K562 (cell line): ENCODE measurements around the gene GYPC. TPM values are rescaled to one million over a fixed set of nuclear protein-coding genes. Genes with fewer than 3 reads are reported as not detected.

Source experiments
- ATAC-seq: fragments of 200-7000 bp; cut with Tn5 transposase; 3 replicates; pipeline ENCODE4 v1.9.1; 2020; ENCODE audit warnings: moderate library complexity
- BruUV-seq: library from RNA; stranded (reverse); fragments of 400-500 nt; replicated peaks from 2 replicates; lab custom pipeline; 2021; lab: Mats Ljungman, UMichigan
- CTCF ChIA-PET: fragments of 300-600 bp; formaldehyde crosslinking; extraction: SDS; loops from one replicate; lab custom pipeline; 2021; ENCODE audit warnings: low intra/inter-chr PET ratio; lab: Yijun Ruan, JAX
- POLR2A ChIA-PET: fragments of 300-600, 350-650 bp; sonication (Branson Sonifier 250); formaldehyde crosslinking; extraction: SDS; loops from one replicate; lab custom pipeline; 2021; ENCODE audit warnings: antibody characterized with exemption, inconsistent platforms; lab: Yijun Ruan, JAX
- DNase-seq, 4 experiments: peaks; one replicate each; pipeline versions ENCODE4 v3.0.0 to v3.0.0-alpha.2; 2011 to 2018; ENCODE audit warnings: low spot score in 3 of 4, mixed read lengths in 3 of 4; ENCODE audit errors: extremely low read depth in 1 of 4
- FAIRE-seq: peaks from 2 replicates; lab custom pipeline; 2011; peaks lifted over from hg19 to GRCh38; lab: Jason Lieb, UNC
- H2AFZ ChIP-seq: 2 replicates; pipeline ENCODE4 v1.6.0; 2011; ENCODE audit warnings: low read depth, low read length, control low read depth, inconsistent platforms
- H3K27ac ChIP-seq: fragments of 200-600 bp; 3 replicates; pipeline ENCODE4 v1.8.0; 2011; ENCODE audit warnings: low read depth, mild to moderate bottlenecking, control low read depth, inconsistent platforms, low read length, moderate library complexity, mixed read lengths; ENCODE audit errors: extremely low read depth
- H3K27me3 ChIP-seq, 2 experiments: fragments of 300-600 bp in 1 of 2; 2 replicates in 1 of 2; 3 replicates in 1 of 2; pipeline versions ENCODE4 v1.6.0 to v1.8.0; 2011; ENCODE audit warnings: inconsistent platforms in 2 of 2, low read length in 2 of 2, mild to moderate bottlenecking in 1 of 2, mixed read lengths in 1 of 2, moderate library complexity in 1 of 2; ENCODE audit not compliant: control insufficient read depth in 2 of 2, insufficient read depth in 2 of 2
- H3K36me3 ChIP-seq: fragments of 300-600 bp; 3 replicates; pipeline ENCODE4 v1.8.0; 2011; ENCODE audit warnings: mild to moderate bottlenecking, low read length, inconsistent platforms; ENCODE audit not compliant: control insufficient read depth, insufficient read depth
- H3K4me1 ChIP-seq, 2 experiments: fragments of 200-600 bp in 1 of 2; replicated peaks in 1 of 2; 2 replicates in 1 of 2; 3 replicates in 1 of 2; pipeline versions ENCODE4 v1.5.1 to v1.8.0; 2011; ENCODE audit warnings: inconsistent platforms in 2 of 2, low read length in 2 of 2, mild to moderate bottlenecking in 1 of 2, mixed read lengths in 1 of 2, moderate library complexity in 1 of 2; ENCODE audit not compliant: control insufficient read depth in 2 of 2, insufficient read depth in 2 of 2
- H3K4me2 ChIP-seq: 2 replicates; pipeline ENCODE4 v1.6.1; 2011; ENCODE audit warnings: low read length, control low read depth, inconsistent platforms, mixed read lengths; ENCODE audit not compliant: insufficient read depth
- H3K4me3 ChIP-seq: fragments of 200-600 bp; sonication (generic), shearing (Covaris generic); 2 replicates; pipeline ENCODE4 v1.5.1; 2016; ENCODE audit warnings: control low read depth, inconsistent platforms
- H3K79me2 ChIP-seq: fragments of 200-600 bp; 3 replicates; pipeline ENCODE4 v1.8.0; 2011; ENCODE audit warnings: low read length, inconsistent platforms; ENCODE audit not compliant: control insufficient read depth, insufficient read depth
- H3K9ac ChIP-seq, 2 experiments: 2 replicates each; pipeline versions ENCODE4 v1.6.0 to v1.6.1; 2011; ENCODE audit warnings: low read depth in 2 of 2, low read length in 2 of 2, control low read depth in 1 of 2, inconsistent platforms in 1 of 2, mild to moderate bottlenecking in 1 of 2, mixed read lengths in 1 of 2; ENCODE audit not compliant: insufficient read depth in 1 of 2
- H3K9me1 ChIP-seq: one replicate; pipeline ENCODE4 v1.6.0; 2011; ENCODE audit warnings: inconsistent platforms, mild to moderate bottlenecking, low read length, moderate library complexity; ENCODE audit not compliant: control insufficient read depth, insufficient read depth
- H3K9me3 ChIP-seq: replicated peaks from 2 replicates; pipeline ENCODE4 v1.5.1; 2011; ENCODE audit warnings: low read depth, low read length, inconsistent platforms; ENCODE audit not compliant: control insufficient read depth, insufficient read depth
- H4K20me1 ChIP-seq: replicated peaks from 2 replicates; pipeline ENCODE4 v1.6.1; 2011; ENCODE audit warnings: low read length, inconsistent platforms, mixed read lengths; ENCODE audit not compliant: control insufficient read depth, insufficient read depth
- CREB1 ChIP-seq, 2 experiments: sonication (generic) in 1 of 2; formaldehyde crosslinking in 1 of 2; IDR thresholded peaks; 2 replicates each; pipeline versions ENCODE4 v1.6.1 to v1.8.0; 2012 to 2022; ENCODE audit warnings: inconsistent platforms in 1 of 2, mild to moderate bottlenecking in 1 of 2, missing genetic modification reagents in 1 of 2, moderate library complexity in 1 of 2
- GTF2F1 ChIP-seq: IDR thresholded peaks from 2 replicates; pipeline ENCODE4 v1.6.1; 2011; ENCODE audit warnings: low read depth, low read length, improper control_type of control experiment
- MAFK ChIP-seq: IDR thresholded peaks from 2 replicates; pipeline ENCODE4 v1.6.1; 2011; ENCODE audit warnings: low read length, improper control_type of control experiment
- NFE2L1 ChIP-seq: fragments of 450-650 bp; IDR thresholded peaks from 2 replicates; pipeline ENCODE4 v1.6.1; 2016; ENCODE audit warnings: missing genetic modification characterization, low read depth, mild to moderate bottlenecking, missing compliant biosample characterization, moderate library complexity, borderline replicate concordance
- SMAD2 ChIP-seq: fragments of 150-350 bp; IDR thresholded peaks from 2 replicates; pipeline ENCODE4 v1.6.1; 2014; ENCODE audit warnings: low read depth, mild to moderate bottlenecking, low read length
- ZKSCAN8 ChIP-seq: fragments of 200-800 bp; sonication (Bioruptor generic); IDR thresholded peaks from 2 replicates; pipeline ENCODE4 v1.6.1; 2016; ENCODE audit warnings: missing genetic modification characterization, missing compliant biosample characterization
- ZNF253 ChIP-seq: fragments of 250-450 bp; sonication (Bioruptor Pico); conservative IDR thresholded peaks from 2 replicates; pipeline ENCODE4 v1.6.1; 2021; ENCODE audit warnings: mild to moderate bottlenecking
- ZNF655 ChIP-seq: fragments of 250-450 bp; sonication (Bioruptor Pico); IDR thresholded peaks from 2 replicates; pipeline ENCODE4 v1.5.0; 2021
- ZNF79 ChIP-seq: fragments of 250-450 bp; sonication (Bioruptor Pico); IDR thresholded peaks from 2 replicates; pipeline ENCODE4 v1.4.0; 2020; ENCODE audit warnings: low read depth, mild to moderate bottlenecking, moderate library complexity
- WGBS: fragments of 100-300 bp; shearing (Covaris generic); methylation state at CpG from one replicate; pipeline ENCODE4 v1.1.6; 2016; ENCODE audit warnings: low coverage, mixed read lengths; ENCODE audit not compliant: insufficient coverage; ENCODE audit errors: missing lambda C conversion rate; 5-methylcytosine and 5-hydroxymethylcytosine counted together
- in situ Hi-C: fragments of 300-500 bp; cut with MboI; formaldehyde crosslinking; loops from 4 replicates; pipeline ENCODE4 v1.15.0; 2018; ENCODE audit warnings: inconsistent platforms, mixed read lengths
- intact Hi-C: fragments of 100-400 bp; cut with micrococcal nuclease; formaldehyde crosslinking; loops from 2 replicates; pipeline ENCODE4 v1.14.2; 2022
- polyA plus RNA-seq, 8 experiments: library from polyadenylated mRNA; depleted of rRNA in 4 of 8; stranded (reverse) in 5 of 8; unstranded in 3 of 8; fragments of >200 nt; fragmentation: Nextera tagmentation in 2 of 8; fragmentation: Illumina TruSeq in 1 of 8; extraction: Ambion mirVana in 2 of 8; extraction: Trizol in 1 of 8; gene quantifications; 2 replicates each; pipeline versions ENCODE4 v1.2.1 to v1.2.3, GENCODE V29; 2011 to 2014; ENCODE audit warnings: inconsistent platforms in 1 of 8, missing spikeins in 1 of 8
- total RNA-seq, 7 experiments: library from RNA; depleted of rRNA in 6 of 7; stranded (reverse); fragments of >200 nt in 6 of 7; fragmentation: Illumina TruSeq in 2 of 7; extraction: Trizol in 2 of 7; gene quantifications; 2 replicates each; pipeline versions ENCODE4 v1.2.1 to v1.2.3, GENCODE V29; 2011 to 2021; ENCODE audit warnings: low replicate concordance in 1 of 7

The GYPC gene
- total and polyA plus RNA-seq, 9 of the 15 experiments (the other 6 are each of a cell fraction or from before 2014, with no cell fraction given), result 50.6 to 282 (median 194) TPM

GRCh38 chr2:126678269-126679065, 22.5 kb downstream of the GYPC start:
- Histone ChIP-seq H3K9me3 (peaks cover 17% of the 10 kb centered on the region), H3K36me3 (peaks cover 89% of the 10 kb centered on the region), H3K79me2 (peaks cover 93% of the 10 kb centered on the region), H3K4me3 (no peak overlapping the region), H3K27me3 (no peaks in the 10 kb centered on the region), H3K4me2 (no peak overlapping the region), H4K20me1 (0 out of 2 replicates have a peak, but pooled peaks cover 4% of the 10 kb centered on the region), H3K4me1 (peaks cover 30 to 39% of the 10 kb centered on the region in 2 experiments), H3K9ac (no peak overlapping the region), H3K9me1 (no peaks in the 10 kb centered on the region), H3K27ac (no peak overlapping the region), H2AFZ (no peak overlapping the region)
- FAIRE-seq (no peak), ATAC-seq (no peak), DNase-seq (no peak)
- ChIA-PET POLR2A (no interaction called here), CTCF (no interaction called here)
- in situ Hi-C loops (no loop called here), intact Hi-C loops (no loop called here)
- TF ChIP-seq CREB1 (IDR thresholded peaks at IDR 0.05) (no peak), CREB1 (CRISPR knock-in tag; IDR thresholded peaks at IDR 0.05) (no peak), GTF2F1 (no peak), ZNF253 (CRISPR knock-in tag) (no peak), MAFK (no peak), ZNF79 (CRISPR knock-in tag) (no peak), ZNF655 (CRISPR knock-in tag) (no peak), ZKSCAN8 (no peak), SMAD2 (no peak), NFE2L1 (tag) (no peak)
- 91% methylated on average over 12 of the region's 13 CpGs for WGBS
- BruUV-seq, result no TSS peak
